Caco-2 (cell line): ENCODE measurements around the gene LRAT. TPM values are rescaled to one million over a fixed set of nuclear protein-coding genes. Genes with fewer than 3 reads are reported as not detected.

Experiments used
- BruUV-seq: library from RNA; stranded (reverse); fragments of 400-500 nt; replicated peaks from 2 replicates; lab custom pipeline; 2021; lab: Mats Ljungman, UMichigan
- CTCF ChIA-PET: fragments of 300-600 bp; sonication (Branson Sonifier 250); formaldehyde crosslinking; loops from one replicate; lab custom pipeline; 2022; ENCODE audit warnings: antibody characterized with exemption; lab: Charles Lee
- POLR2A ChIA-PET: fragments of 300-600 bp; sonication (Branson Sonifier 250); formaldehyde crosslinking; loops from one replicate; lab custom pipeline; 2022; ENCODE audit warnings: antibody characterized with exemption; lab: Charles Lee
- DNase-seq, 2 experiments: peaks; one replicate each; pipeline versions ENCODE4 v3.0.0 to v3.0.0-alpha.2; 2020 to 2022
- H3K27me3 ChIP-seq: replicated peaks from 2 replicates; pipeline ENCODE4 v1.6.0; 2011; ENCODE audit warnings: low read length; ENCODE audit not compliant: control insufficient read depth, insufficient read depth
- H3K36me3 ChIP-seq: 2 replicates; pipeline ENCODE4 v1.5.1; 2011; ENCODE audit warnings: low read length; ENCODE audit not compliant: control insufficient read depth, insufficient read depth
- H3K4me1 ChIP-seq: fragments of 250-450 bp; sonication (Bioruptor Pico); 2 replicates; pipeline ENCODE4 v1.5.1; 2020; ENCODE audit warnings: mild to moderate bottlenecking
- H3K4me3 ChIP-seq: 2 replicates; pipeline ENCODE4 v1.5.1; 2011; ENCODE audit warnings: low read depth, mild to moderate bottlenecking, control low read depth, low read length
- H3K9me3 ChIP-seq: fragments of 250-450 bp; sonication (Bioruptor Pico); 2 replicates; pipeline ENCODE4 v1.5.1; 2020; ENCODE audit warnings: mild to moderate bottlenecking, moderate library complexity
- H3K27ac Mint-ChIP-seq: one replicate; pipeline ENCODE4 v1.8.0; 2022; ENCODE audit warnings: mixed read lengths; ENCODE audit not compliant: unreplicated experiment
- H3K27me3 Mint-ChIP-seq: one replicate; pipeline ENCODE4 v1.8.0; 2022; ENCODE audit warnings: mixed read lengths; ENCODE audit not compliant: insufficient read depth, unreplicated experiment
- H3K36me3 Mint-ChIP-seq: one replicate; pipeline ENCODE4 v1.8.0; 2022; ENCODE audit warnings: mild to moderate bottlenecking, mixed read lengths; ENCODE audit not compliant: insufficient read depth, unreplicated experiment
- H3K4me1 Mint-ChIP-seq: one replicate; pipeline ENCODE4 v1.8.0; 2022; ENCODE audit warnings: low read depth, mixed read lengths; ENCODE audit not compliant: unreplicated experiment
- H3K4me3 Mint-ChIP-seq: one replicate; pipeline ENCODE4 v1.8.0; 2022; ENCODE audit warnings: mild to moderate bottlenecking, moderate library complexity, mixed read lengths; ENCODE audit not compliant: unreplicated experiment
- H3K9me3 Mint-ChIP-seq: one replicate; pipeline ENCODE4 v1.8.0; 2022; ENCODE audit warnings: mixed read lengths; ENCODE audit not compliant: unreplicated experiment
- intact Hi-C: fragments of 100-400 bp; cut with micrococcal nuclease; formaldehyde crosslinking; loops from one replicate; pipeline ENCODE4 v1.10.0; 2022; ENCODE audit not compliant: unreplicated experiment
- total RNA-seq: library from RNA; stranded (reverse); gene quantifications from 2 replicates; pipeline ENCODE4 v1.2.3, GENCODE V29; 2022
- TF ChIP-seq, protein P1 (sequence below), 2 experiments: fragments of 200-600 bp in 1 of 2; IDR thresholded peaks; 1 replicate in 1 of 2; 2 replicates in 1 of 2; pipeline versions ENCODE4 v1.5.1 to v1.8.0; 2011 to 2022; ENCODE audit warnings: antibody characterized with exemption in 1 of 2, control low read depth in 1 of 2, inconsistent platforms in 1 of 2, low read depth in 1 of 2, low read length in 1 of 2, mild to moderate bottlenecking in 1 of 2, moderate library complexity in 1 of 2; ENCODE audit not compliant: insufficient read depth in 1 of 2, severe bottlenecking in 1 of 2, unreplicated experiment in 1 of 2

Gene LRAT
- total RNA-seq, 1 experiment from 2014 or later: 0.73 TPM

DNA sequence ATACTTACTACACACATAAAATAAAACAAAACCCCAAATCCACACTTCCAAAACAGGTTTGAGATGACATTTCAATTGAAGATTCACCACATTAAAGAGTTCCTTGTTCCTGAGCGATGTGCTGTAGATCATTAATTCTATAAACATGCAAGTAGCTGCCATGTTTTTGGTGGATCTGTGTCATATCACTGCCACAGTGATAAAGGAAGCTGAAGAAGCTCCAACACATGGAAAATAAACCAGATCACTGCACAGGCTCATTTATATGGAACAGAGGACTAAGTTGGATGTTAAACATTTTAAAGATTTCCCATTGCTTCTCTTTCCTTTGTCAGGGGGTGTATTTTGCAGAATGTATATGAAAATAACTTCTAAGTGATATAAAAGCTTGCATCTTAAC, 34.5 kb downstream of the LRAT start:
- H3K36me3 ChIP-seq: no peaks in the 10 kb centered on the region
- no peak overlapping the region for H3K4me3 ChIP-seq
- H3K9me3 ChIP-seq: 0 out of 2 replicates have a peak, but pooled peaks cover 2% of the 10 kb centered on the region
- no peak for DNase-seq
- H3K4me3 Mint-ChIP-seq: no peak overlapping the region
- no peaks in the 10 kb centered on the region for H3K4me1 Mint-ChIP-seq
- no peak overlapping the region for H3K27ac Mint-ChIP-seq
- intact Hi-C loops: no loop called here
- H3K27me3 ChIP-seq: no peaks in the 10 kb centered on the region; the same call in 1 of the 2 replicates
- no TSS peak for BruUV-seq
- TF ChIP-seq, protein P1, sequence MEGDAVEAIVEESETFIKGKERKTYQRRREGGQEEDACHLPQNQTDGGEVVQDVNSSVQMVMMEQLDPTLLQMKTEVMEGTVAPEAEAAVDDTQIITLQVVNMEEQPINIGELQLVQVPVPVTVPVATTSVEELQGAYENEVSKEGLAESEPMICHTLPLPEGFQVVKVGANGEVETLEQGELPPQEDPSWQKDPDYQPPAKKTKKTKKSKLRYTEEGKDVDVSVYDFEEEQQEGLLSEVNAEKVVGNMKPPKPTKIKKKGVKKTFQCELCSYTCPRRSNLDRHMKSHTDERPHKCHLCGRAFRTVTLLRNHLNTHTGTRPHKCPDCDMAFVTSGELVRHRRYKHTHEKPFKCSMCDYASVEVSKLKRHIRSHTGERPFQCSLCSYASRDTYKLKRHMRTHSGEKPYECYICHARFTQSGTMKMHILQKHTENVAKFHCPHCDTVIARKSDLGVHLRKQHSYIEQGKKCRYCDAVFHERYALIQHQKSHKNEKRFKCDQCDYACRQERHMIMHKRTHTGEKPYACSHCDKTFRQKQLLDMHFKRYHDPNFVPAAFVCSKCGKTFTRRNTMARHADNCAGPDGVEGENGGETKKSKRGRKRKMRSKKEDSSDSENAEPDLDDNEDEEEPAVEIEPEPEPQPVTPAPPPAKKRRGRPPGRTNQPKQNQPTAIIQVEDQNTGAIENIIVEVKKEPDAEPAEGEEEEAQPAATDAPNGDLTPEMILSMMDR (IDR thresholded peaks at IDR 0.05; ENCODE audit: insufficient read depth in 1 of 2, low read depth in 1 of 2, low read length in 1 of 2, severe bottlenecking in 1 of 2, unreplicated experiment in 1 of 2): no peak
- H3K27me3 Mint-ChIP-seq: peaks cover 22% of the 10 kb centered on the region
- no peaks in the 10 kb centered on the region for H3K9me3 Mint-ChIP-seq
- ChIA-PET CTCF (interaction anchor here (0.6 to 1.5 kb wide), 2 partner anchors 34 to 155 kb away, joined by 3 to 5 read pairs; partner anchors contain the start of gene LRAT), POLR2A (no interaction called here)
- no peaks in the 10 kb centered on the region for H3K4me1 ChIP-seq
- no peaks in the 10 kb centered on the region for H3K36me3 Mint-ChIP-seq

DNA sequence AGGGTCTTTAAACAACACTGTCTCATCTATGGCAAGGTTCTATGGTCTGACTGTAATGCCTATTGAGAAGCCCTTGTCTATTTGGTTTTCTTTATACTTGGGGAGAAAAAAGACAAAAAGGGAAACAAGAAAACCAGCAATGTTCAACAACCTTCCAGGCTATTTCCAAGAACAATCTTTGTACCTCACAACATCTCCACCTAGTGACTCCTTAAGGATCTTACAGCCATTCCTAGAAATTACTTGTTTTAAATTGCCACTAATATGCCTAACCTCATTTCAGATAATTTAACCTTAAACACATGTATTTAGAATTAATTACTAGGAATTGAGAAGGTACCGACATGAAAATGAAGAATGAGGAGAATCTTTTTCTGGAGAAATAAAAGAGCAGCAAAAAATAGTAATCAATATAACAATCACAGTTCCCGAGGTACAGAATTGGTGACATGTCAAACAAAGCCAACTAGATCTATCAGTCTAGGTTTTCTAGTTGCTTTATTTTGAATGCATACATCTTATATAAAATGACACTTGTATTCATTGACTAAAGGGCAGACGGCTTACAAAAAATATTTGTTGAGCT, 35.7 kb downstream of the LRAT start:
- Histone ChIP-seq H3K9me3 (0 out of 2 replicates have a peak, but pooled peaks cover 3% of the 10 kb centered on the region), H3K27me3 (no peaks in the 10 kb centered on the region; the same call in 1 of the 2 replicates), H3K4me1 (no peaks in the 10 kb centered on the region), H3K4me3 (no peak overlapping the region), H3K36me3 (no peaks in the 10 kb centered on the region)
- BruUV-seq: no TSS peak
- CTCF ChIA-PET: interaction anchor here (1.5 kb wide), 1 partner anchor 36 kb away, joined by 5 read pairs; the partner anchor contains the start of gene LRAT
- H3K36me3 Mint-ChIP-seq: no peaks in the 10 kb centered on the region
- POLR2A ChIA-PET: no interaction called here
- H3K9me3 Mint-ChIP-seq: no peaks in the 10 kb centered on the region
- H3K27me3 Mint-ChIP-seq: peaks cover 21% of the 10 kb centered on the region
- peak in 1 of 2 experiments; percentile 4 for DNase-seq
- TF ChIP-seq, protein P1 (IDR thresholded peaks at IDR 0.05; ENCODE audit: insufficient read depth in 1 of 2, low read depth in 1 of 2, low read length in 1 of 2, severe bottlenecking in 1 of 2, unreplicated experiment in 1 of 2): peak; percentile 56 to 57
- no peak overlapping the region for H3K27ac Mint-ChIP-seq
- H3K4me3 Mint-ChIP-seq: no peak overlapping the region
- no peaks in the 10 kb centered on the region for H3K4me1 Mint-ChIP-seq
- intact Hi-C loops: loop anchor here (1.0 kb wide), 5 partner anchors 93 to 227 kb away; no protein-coding TSS in a partner anchor

DNA sequence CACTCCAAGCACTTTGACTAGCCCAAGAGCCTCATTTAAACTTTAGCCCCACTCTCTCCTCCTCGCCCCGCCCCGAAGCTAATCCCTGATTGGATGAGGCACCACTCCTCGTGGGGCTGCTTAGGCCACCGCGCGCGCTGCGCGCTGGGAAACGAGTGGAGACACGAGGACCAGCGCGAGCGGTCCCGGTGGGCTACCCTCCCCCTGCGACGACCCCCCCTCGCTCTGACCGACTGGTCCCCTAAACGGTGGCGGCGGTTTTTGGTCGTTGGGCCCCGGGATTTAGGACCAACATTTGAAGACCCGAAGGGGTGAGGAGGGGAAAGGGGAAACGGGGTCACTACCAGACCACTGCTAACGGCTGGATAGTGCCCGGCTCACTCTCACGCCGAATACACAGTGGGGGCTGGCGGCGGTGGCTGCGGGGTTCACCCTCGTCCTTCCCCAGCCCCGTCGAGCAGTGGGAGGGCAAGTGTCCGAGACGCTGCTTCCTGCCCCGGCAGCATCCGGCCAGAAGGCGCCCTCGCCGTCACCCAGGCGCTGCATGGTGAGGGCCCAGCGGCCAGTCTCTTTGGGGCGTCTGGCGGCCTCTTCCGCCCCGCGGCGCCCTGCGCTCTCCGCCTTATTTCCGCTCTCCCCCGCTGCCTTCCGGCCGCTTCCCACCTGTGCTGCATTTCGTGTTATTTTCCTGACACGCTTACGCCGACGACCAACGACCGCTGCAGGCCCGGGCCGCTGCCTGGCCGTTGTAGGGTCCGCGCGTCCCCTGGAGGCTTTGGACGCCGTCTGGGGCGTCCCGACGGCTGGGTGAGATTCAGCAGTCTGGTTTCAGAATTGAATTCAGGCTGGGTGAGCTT, 37.6 kb downstream of the LRAT start, which contains the start of gene RBM46:
TSS of gene RBM46 (plus strand) at position 147 of the 857 bp plus-strand sequence. CDS start 15,481 bp downstream, outside the sequence.
- H3K4me1 Mint-ChIP-seq: no peaks in the 10 kb centered on the region

More for the DNA sequence above, 37.6 kb downstream of the LRAT start, which contains the start of gene RBM46:
- ChIA-PET CTCF (no interaction called here), POLR2A (no interaction called here)
- H3K9me3 ChIP-seq: 0 out of 2 replicates have a peak, but pooled peaks cover 3% of the 10 kb centered on the region
- no peak for DNase-seq
- no peaks in the 10 kb centered on the region for H3K36me3 ChIP-seq
- no peak within 1 kb of the TSS for H3K27ac Mint-ChIP-seq
- no peaks in the 10 kb centered on the region for H3K36me3 Mint-ChIP-seq
- H3K4me3 ChIP-seq: no peak within 1 kb of the TSS
- no peaks in the 10 kb centered on the region for H3K4me1 ChIP-seq
- intact Hi-C loops: no loop called here
- no TSS peak for BruUV-seq
- no peak within 1 kb of the TSS for H3K4me3 Mint-ChIP-seq
- TF ChIP-seq, protein P1 (IDR thresholded peaks at IDR 0.05; ENCODE audit: insufficient read depth in 1 of 2, low read depth in 1 of 2, low read length in 1 of 2, severe bottlenecking in 1 of 2, unreplicated experiment in 1 of 2): no peak
- H3K9me3 Mint-ChIP-seq: no peaks in the 10 kb centered on the region
- peaks cover 11% of the 10 kb centered on the region for H3K27me3 Mint-ChIP-seq
- no peaks in the 10 kb centered on the region; the same call in 1 of the 2 replicates for H3K27me3 ChIP-seq
